K562 (cell line): ENCODE results near the gene FASTK. TPM values are rescaled to one million over a fixed set of nuclear protein-coding genes. Genes with fewer than 3 reads are reported as not detected.

Experiments
- ATF1 ChIP-seq, 2 experiments: fragments of 450-650 bp in 1 of 2; IDR thresholded peaks; 2 replicates each; pipeline ENCODE4 v1.6.1; 2016; ENCODE audit warnings: missing compliant biosample characterization in 1 of 2, missing genetic modification characterization in 1 of 2
- CBX8 ChIP-seq: fragments of 200-600 bp; sonication (generic); IDR thresholded peaks from 2 replicates; pipeline ENCODE4 v1.6.1; 2012; ENCODE audit warnings: borderline replicate concordance, mixed run types, low read depth, mild to moderate bottlenecking, moderate library complexity, mixed read lengths, low read length, control low read depth, inconsistent platforms; ENCODE audit not compliant: poor library complexity, severe bottlenecking; ENCODE audit errors: extremely low read depth
- CCNT2 ChIP-seq: IDR thresholded peaks from 2 replicates; pipeline ENCODE4 v1.6.1; 2011; ENCODE audit warnings: borderline replicate concordance, low read depth, mild to moderate bottlenecking, moderate library complexity, mixed read lengths, low read length; ENCODE audit not compliant: insufficient read length; ENCODE audit errors: extremely low read depth
- ERF ChIP-seq: fragments of 450-650 bp; formaldehyde crosslinking; IDR thresholded peaks from 2 replicates; pipeline ENCODE4 v1.4.0; 2020; ENCODE audit warnings: mild to moderate bottlenecking, mixed read lengths
- FOSL1 ChIP-seq: fragments of 200-800 bp; sonication (Bioruptor generic); conservative IDR thresholded peaks from 2 replicates; pipeline ENCODE4 v1.6.1; 2016; ENCODE audit warnings: missing genetic modification characterization, missing compliant biosample characterization
- LEF1 ChIP-seq: fragments of 450-650 bp; IDR thresholded peaks from 2 replicates; pipeline ENCODE4 v1.6.1; 2016; ENCODE audit warnings: mild to moderate bottlenecking
- MAX ChIP-seq: sonication (generic); formaldehyde crosslinking; IDR thresholded peaks from 2 replicates; pipeline ENCODE4 v1.9.0; 2022; ENCODE audit warnings: mild to moderate bottlenecking, missing genetic modification reagents
- PTTG1 ChIP-seq: fragments of 450-650 bp; IDR thresholded peaks from 2 replicates; pipeline ENCODE4 v1.6.1; 2016; ENCODE audit warnings: low read depth, mild to moderate bottlenecking, missing genetic modification characterization, missing compliant biosample characterization
- SIN3A ChIP-seq, 2 experiments: fragments of 150-350 bp in 1 of 2; IDR thresholded peaks; 2 replicates each; pipeline ENCODE4 v1.6.1; 2011 to 2016; ENCODE audit warnings: borderline replicate concordance in 2 of 2, low read depth in 2 of 2, low read length in 2 of 2, mild to moderate bottlenecking in 2 of 2, moderate library complexity in 2 of 2; ENCODE audit not compliant: control insufficient read depth in 1 of 2
- SMAD4 ChIP-seq: fragments of 250-450 bp; sonication (Bioruptor Pico); conservative IDR thresholded peaks from 2 replicates; pipeline ENCODE4 v1.8.0; 2021; ENCODE audit warnings: inconsistent platforms, mild to moderate bottlenecking, moderate library complexity
- SOX6 ChIP-seq: fragments of 450-650 bp; IDR thresholded peaks from 2 replicates; pipeline ENCODE4 v1.6.1; 2014; ENCODE audit warnings: mild to moderate bottlenecking
- SP2 ChIP-seq: IDR thresholded peaks from 2 replicates; pipeline ENCODE4 v1.6.1; 2011; ENCODE audit warnings: mild to moderate bottlenecking, low read depth, low read length, moderate library complexity; ENCODE audit not compliant: poor library complexity, severe bottlenecking; ENCODE audit errors: extremely low read depth
- TBP ChIP-seq: optimal IDR thresholded peaks from 2 replicates; pipeline ENCODE3; 2011; ENCODE audit warnings: low read depth, low read length, improper control_type of control experiment
- ZBTB43 ChIP-seq: sonication (generic); formaldehyde crosslinking; IDR thresholded peaks from 2 replicates; pipeline ENCODE4 v1.8.0; 2023; ENCODE audit warnings: mild to moderate bottlenecking, missing genetic modification reagents
- ZNF408 ChIP-seq: fragments of 250-450 bp; sonication (Bioruptor Pico); IDR thresholded peaks from 2 replicates; pipeline ENCODE4 v1.4.0; 2020; ENCODE audit warnings: low read depth, mild to moderate bottlenecking, moderate library complexity
- ZNF445 ChIP-seq: fragments of 250-450 bp; sonication (Bioruptor Pico); IDR thresholded peaks from 2 replicates; pipeline ENCODE4 v1.4.0; 2020; ENCODE audit warnings: low read depth, mild to moderate bottlenecking, moderate library complexity
- ZNF511 ChIP-seq: sonication (generic); formaldehyde crosslinking; IDR thresholded peaks from 2 replicates; pipeline ENCODE4 v1.8.0; 2022; ENCODE audit warnings: mild to moderate bottlenecking, missing genetic modification reagents
- polyA plus RNA-seq, 8 experiments: library from polyadenylated mRNA; depleted of rRNA in 4 of 8; stranded (reverse) in 5 of 8; unstranded in 3 of 8; fragments of >200 nt; fragmentation: Nextera tagmentation in 2 of 8; fragmentation: Illumina TruSeq in 1 of 8; extraction: Ambion mirVana in 2 of 8; extraction: Trizol in 1 of 8; gene quantifications; 2 replicates each; pipeline versions ENCODE4 v1.2.1 to v1.2.3, GENCODE V29; 2011 to 2014; ENCODE audit warnings: inconsistent platforms in 1 of 8, missing spikeins in 1 of 8
- total RNA-seq, 7 experiments: library from RNA; depleted of rRNA in 6 of 7; stranded (reverse); fragments of >200 nt in 6 of 7; fragmentation: Illumina TruSeq in 2 of 7; extraction: Trizol in 2 of 7; gene quantifications; 2 replicates each; pipeline versions ENCODE4 v1.2.1 to v1.2.3, GENCODE V29; 2011 to 2021; ENCODE audit warnings: low replicate concordance in 1 of 7
- TF ChIP-seq, protein P1 (sequence below): fragments of 450-650 bp; formaldehyde crosslinking; IDR thresholded peaks from 2 replicates; pipeline ENCODE4 v1.4.0; 2022; ENCODE audit warnings: missing genetic modification characterization

FASTK gene
- total and polyA plus RNA-seq, 9 of the 15 experiments (the other 6 are each of a cell fraction or from before 2014, with no cell fraction given), result 0.51 to 150 (median 48.2) TPM

- TF ChIP-seq PTTG1 (tag) (no peak), CBX8 (no peak), SIN3A (IDR thresholded peaks at IDR 0.05; ENCODE audit: borderline replicate concordance in 2 of 2, control insufficient read depth in 1 of 2, low read depth in 2 of 2, low read length in 2 of 2) (no peak), ZNF445 (CRISPR knock-in tag) (no peak), MAX (peak; percentile 76), CCNT2 (no peak), SMAD4 (CRISPR knock-in tag) (0 out of 2 replicates have a peak, but pooled peaks have one; percentile 8), ATF1 (CRISPR knock-in tag; IDR thresholded peaks at IDR 0.05) (no peak), ATF1 (tag; IDR thresholded peaks at IDR 0.05) (peak; percentile 53; the same call in 1 of the 2 replicates), ZBTB43 (CRISPR knock-in tag) (0 out of 2 replicates have a peak, but pooled peaks have one; percentile 53), SOX6 (no peak), ZNF408 (no peak), TBP (no peak), SP2 (no peak), LEF1 (no peak), ERF (peak; percentile 77; the same call in 1 of the 2 replicates), FOSL1 (tag) (peak; percentile 52), ZNF511 (0 out of 2 replicates have a peak, but pooled peaks have one; percentile 51)
- TF ChIP-seq, protein P1, sequence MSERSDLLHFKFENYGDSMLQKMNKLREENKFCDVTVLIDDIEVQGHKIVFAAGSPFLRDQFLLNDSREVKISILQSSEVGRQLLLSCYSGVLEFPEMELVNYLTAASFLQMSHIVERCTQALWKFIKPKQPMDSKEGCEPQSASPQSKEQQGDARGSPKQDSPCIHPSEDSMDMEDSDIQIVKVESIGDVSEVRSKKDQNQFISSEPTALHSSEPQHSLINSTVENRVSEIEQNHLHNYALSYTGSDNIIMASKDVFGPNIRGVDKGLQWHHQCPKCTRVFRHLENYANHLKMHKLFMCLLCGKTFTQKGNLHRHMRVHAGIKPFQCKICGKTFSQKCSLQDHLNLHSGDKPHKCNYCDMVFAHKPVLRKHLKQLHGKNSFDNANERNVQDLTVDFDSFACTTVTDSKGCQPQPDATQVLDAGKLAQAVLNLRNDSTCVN, result no peak
These were observed 33.8 kb upstream of the FASTK start (continued) for GRCh38 chr7:151114151-151115090.
